DMS 273 (cell line): ENCODE measurements around the gene TSEN54.
"Not testable (repeated sequence)": the region's sequence is repeated elsewhere in the genome, so short reads cannot be mapped to it uniquely, and the experiment has no call there.

ENCODE experiments used
- DNase-seq: peaks from one replicate; lab custom pipeline; 2025; ENCODE audit not compliant: unreplicated experiment; lab: John Stamatoyannopoulos, UW

The TSEN54 gene

DNA sequence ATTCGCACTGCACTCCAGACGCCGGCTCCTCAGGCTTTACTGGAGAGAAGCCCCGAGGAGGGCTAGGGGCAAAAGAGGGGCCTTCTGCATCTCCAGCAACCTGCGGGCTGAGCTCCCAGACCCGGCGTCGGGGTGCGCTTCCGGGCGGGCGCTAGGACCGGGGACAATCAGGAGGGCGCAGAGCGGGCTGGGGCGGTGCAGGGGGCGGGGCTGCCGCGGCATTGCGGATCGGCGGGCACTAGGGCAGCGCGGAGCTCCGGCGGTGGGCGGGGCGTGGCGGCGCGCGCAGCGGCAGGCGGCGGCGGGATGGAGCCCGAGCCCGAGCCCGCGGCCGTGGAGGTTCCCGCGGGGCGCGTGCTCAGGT, at the start of gene TSEN54:
TSS of gene TSEN54 (plus strand) at position 274 of the 364 bp plus-strand sequence. CDS start at position 307, 33 bp downstream.
- DNase-seq = peak; percentile 95

DNA sequence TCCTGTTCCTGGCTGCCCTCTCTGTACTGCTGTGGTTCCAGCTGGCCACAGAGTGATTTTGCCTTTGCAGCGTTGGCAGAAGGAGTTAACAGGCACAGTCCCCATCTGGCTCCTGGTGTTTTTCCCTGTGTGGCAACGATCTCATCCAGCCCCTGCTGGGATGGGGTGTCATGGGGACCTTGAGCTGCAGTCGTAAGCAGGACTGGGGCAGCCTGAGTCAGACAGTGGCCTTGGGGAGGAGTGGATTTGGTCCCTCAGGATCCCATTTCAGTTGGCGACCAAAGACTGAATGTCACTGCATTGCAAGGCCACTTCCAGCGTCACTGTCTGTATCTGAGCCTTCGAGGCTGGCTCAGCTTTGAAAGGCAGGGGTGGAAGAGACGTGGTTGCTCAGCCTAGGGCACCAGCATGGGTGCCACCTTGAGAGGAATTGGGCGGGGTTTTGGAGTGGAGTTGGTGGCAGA, 48.0 kb upstream of the TSEN54 start:
- peak; percentile 70 for DNase-seq

DNA sequence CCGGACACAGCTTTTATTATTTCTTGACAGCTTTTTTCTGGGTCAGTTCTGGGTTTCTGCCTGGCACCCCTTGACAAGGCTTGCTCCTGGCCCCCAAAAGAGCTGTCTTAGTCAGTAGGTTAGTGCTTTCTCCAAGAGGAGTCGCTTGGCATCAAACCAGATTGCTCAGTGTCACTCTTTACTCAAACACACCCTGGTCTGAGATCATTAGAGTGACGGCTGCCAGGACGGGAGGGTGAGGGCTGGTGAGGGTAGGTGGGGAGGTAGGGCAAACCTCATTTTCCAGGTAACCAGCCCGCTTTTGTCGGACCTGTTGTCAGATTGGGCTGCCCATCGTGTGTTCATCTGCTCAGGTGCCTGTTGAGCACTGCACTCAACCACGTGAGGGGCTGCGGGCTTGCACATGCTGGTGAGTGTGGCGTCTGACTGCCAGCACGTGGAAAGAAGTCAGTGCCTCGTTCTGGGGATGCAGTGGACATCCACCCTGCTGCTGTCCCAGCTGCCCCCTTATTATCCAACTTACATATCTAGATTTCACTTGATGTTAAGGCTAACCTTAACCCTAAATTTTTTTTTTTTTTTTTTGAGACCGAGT, 47.5 kb upstream of the TSEN54 start:
- DNase-seq = no peak

DNA sequence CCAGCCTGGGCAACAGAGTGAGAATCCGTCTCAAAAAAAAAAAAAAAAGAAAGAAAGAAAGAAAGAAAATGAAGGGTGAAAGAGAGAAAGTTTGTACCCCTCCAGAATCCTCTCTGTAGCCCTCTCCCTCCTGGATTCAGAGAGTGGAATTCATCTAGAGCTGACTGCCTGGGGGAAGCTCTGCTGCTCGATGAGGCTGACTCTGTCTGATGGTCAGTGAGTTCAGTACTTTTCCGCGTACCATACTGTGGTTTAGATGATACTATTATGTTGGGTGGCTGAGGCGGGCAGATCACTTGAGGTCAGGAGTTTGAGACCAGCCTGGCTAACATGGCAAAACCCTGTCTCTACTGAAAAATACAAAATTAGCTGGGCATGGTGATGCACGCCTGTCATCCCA, 45.1 kb upstream of the TSEN54 start:
- DNase-seq = no peak

DNA sequence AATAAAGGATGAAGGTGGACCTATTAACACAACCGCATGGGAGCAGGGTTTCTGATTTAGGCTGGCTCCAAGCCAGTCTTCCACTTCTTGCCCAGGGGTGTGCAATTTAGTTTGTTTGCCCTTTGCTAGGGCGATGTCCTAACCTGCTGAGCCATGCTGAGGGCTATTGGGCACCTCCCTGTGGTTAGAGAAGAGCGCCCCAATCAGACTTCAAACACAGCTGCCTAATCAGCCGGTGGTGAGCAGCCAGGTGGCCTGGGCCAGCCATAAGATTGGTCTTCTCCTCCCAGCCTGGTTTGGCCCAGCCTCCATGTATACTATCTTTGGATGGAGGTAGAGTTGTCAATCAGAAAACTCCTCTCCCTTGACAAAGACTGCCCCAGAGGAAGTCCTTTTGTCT, 44.2 kb upstream of the TSEN54 start:
- no peak for DNase-seq

DNA sequence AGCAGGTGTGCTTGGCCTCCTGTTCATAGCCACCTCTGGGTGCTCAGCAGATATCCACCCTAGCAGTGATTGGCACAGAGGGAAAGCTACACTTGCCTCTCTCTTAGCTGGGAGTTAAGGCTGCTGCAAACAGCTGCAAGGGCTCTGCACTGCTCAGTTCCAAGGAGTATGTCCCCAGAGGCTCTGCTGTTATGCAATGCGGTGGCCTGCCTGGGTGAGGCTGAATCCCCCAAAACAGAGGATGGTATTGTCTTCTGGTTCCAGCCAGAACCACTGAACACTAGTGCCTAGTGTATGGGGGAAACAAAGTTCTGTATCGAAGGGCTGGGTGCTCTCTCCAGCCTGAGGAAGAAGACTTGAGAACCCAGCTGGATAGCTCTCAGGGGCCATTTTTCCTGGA, 43.1 kb upstream of the TSEN54 start:
- DNase-seq = no peak

DNA sequence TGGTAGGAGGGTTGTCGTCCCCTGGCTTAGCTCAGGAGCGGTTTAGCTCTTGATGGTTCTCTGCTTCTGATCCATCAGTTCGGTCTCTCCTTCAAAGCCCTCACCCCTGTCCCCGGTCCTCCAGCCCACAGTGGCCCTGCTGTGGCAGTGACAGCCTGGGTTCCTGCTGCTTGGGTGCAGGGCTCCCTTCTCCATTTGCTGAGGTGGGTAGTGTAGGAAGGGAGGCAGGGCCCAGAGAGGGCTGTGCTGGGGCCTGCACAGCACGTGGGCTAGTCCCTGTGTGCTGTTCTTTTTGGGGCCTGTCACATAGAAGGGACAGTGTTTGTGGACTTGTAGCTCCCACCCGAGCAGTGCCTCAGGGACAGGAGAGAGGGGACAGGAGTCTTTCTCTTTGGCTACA, 41.6 kb upstream of the TSEN54 start:
- DNase-seq = no peak

DNA sequence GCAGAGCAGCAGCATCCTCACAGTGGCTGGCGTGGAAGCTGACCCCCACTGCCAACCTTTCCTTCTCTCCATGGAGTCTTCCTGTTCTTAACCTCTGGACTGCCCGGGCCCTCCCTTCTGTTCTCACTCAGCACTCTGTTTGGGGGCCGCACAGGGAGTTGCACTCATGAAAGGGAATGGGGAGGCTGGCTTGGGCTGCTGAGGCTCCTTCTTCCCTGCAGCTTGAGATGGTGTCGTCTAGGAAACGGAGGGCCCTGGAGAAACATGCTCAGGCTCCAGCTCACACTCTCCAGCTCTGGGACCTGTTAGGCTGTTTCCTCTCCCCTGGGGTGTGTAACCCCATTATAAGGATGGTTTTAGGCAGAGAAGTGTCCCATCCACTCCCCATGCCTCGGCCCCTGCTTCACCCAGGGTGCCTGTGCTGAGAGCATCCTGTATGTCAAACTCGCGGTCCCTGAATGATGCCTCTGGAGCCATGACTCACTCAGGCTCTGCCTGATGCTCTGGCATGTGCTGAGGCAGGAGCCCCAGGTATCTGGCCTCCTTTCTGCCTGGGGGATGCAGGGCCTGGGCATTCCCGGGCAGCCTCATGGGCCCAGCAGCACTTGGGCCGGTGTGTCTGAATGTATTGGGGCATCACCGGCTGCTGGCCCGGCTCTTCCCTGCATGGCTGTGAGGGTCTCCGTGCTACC, 41.0 kb upstream of the TSEN54 start:
- no peak for DNase-seq

DNA sequence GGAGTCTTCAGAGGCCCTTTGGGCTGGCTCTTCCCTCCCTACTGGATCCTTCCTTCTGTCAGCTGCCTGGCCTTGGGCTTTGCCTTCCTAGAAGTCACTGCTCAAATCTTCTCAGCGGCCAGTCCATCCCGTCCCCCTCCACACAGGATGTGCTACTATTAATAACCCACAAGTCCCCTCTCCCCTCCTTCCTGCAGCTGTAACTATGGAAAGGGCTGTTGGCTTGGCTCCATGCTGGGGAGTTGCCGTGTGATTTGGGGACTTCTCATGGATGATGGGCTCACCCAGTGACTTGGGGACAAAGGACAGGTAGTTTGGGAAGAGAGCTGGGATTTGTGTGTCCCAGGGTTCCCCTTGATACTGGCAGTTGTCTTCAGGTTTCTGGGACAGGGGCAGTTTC, 40.5 kb upstream of the TSEN54 start:
- DNase-seq = no peak

DNA sequence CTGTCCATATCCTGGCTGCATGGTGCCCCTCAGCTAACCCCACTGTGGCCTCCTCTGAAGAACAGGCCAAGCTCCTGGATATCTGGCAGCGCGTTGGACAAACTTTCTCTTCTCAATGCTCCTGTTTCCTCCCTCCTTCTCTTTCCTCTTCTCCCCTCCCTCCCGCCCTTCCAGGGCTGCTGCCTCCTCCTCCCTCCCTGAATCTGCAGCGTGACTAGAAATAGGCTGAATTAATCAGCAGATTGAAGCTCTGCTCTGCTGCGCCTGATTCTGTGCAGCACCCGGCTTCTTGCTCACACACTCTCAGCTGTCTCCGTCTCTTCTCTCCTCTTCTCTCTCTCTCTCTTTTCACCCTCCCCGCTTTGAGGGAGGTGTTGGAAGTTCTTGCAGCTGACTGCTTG, 40.1 kb upstream of the TSEN54 start:
- DNase-seq = no peak

DNA sequence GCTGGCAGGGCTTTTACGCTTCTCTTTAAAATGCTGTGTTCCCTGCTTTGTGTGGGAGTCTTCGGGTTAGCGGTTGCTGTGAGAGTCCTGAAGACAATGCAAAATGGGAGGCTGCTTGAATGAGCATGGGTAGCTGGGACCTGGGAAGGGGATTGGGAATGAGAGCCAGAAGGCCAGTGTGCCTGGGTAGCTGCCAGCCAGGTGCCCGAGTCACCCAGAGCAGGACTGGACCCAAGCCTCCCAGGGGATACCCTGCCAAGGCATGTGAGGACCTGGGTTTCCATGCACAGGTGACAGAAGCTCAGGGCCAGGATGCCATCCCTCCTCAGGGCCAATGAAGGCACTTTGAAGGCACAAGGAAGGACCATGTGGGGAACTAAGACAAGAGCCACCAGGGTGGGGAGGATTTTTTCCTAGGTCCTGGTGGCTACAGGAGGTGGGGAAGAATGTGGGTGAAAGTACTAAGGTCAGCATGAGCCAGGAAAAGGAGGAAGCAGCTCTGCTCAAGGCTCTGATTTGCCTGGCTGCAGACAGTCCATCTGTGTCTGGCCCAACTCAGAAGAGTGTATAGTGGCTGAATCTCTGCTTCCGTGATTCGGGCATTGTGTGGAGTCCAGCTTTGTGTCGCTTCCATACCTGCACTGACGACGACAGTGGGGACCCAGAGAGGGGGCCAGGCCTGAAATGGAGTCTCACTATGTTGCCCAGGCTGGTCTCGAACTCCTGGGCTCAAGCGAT, 39.4 kb upstream of the TSEN54 start:
- no peak for DNase-seq

DNA sequence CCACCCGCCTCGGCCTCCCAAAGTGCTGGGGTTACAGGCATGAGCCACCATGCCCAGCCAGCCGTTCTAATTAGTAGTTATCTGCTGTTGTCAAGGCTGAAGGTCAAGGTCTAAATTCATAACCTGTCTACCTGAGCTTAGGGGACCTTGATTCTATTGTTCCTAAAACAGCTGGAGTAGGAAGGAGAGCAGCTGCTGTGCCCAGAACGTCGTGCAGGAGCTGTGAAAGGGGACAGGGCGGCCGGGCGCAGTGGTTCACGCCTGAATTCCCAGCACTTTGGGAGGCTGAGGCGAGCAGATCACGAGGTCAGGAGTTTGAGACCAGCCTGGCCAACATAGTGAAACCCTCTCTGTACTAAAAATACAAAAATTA, 38.9 kb upstream of the TSEN54 start:
- not testable (repeated sequence) for DNase-seq

DNA sequence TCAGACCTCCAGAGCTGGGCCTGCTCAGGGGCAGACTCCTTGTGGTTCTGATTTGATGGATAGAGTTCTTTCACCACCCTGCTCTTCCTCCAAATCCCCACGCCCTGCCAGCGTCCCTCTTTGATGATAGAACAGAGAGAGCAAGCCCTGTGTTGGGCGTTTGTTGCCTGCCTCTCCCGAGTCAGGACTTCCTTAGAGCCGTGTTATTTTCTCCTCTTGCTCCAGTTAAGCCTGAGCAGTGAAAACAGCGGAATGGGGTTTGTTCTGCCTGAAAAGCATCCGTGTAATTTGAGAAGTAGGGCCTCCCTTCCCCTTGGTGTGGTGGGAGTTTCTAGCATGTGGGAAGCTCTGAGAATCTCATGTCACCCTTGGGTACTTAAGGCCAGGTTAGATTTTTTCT, 37.8 kb upstream of the TSEN54 start:
- no peak for DNase-seq

DNA sequence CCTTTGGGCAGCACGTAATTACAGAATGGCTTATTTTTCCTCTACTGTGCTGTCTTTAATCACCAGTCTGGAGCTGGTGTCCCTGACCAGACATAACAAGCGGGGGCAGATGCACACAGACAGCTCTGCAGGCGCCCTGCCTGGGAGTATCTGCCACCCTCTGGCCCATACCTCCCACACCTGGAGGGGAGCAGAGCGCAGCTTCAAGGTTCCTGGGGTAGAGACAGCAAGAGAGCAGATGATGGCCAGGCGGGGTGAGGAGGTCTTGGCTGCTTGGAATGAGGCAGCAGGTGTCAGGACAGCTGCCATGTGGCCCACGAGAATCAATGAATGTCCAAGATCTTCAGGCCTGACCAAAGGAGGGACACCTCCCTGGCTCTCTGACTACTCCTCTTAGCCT, 36.0 kb upstream of the TSEN54 start:
- no peak for DNase-seq

DNA sequence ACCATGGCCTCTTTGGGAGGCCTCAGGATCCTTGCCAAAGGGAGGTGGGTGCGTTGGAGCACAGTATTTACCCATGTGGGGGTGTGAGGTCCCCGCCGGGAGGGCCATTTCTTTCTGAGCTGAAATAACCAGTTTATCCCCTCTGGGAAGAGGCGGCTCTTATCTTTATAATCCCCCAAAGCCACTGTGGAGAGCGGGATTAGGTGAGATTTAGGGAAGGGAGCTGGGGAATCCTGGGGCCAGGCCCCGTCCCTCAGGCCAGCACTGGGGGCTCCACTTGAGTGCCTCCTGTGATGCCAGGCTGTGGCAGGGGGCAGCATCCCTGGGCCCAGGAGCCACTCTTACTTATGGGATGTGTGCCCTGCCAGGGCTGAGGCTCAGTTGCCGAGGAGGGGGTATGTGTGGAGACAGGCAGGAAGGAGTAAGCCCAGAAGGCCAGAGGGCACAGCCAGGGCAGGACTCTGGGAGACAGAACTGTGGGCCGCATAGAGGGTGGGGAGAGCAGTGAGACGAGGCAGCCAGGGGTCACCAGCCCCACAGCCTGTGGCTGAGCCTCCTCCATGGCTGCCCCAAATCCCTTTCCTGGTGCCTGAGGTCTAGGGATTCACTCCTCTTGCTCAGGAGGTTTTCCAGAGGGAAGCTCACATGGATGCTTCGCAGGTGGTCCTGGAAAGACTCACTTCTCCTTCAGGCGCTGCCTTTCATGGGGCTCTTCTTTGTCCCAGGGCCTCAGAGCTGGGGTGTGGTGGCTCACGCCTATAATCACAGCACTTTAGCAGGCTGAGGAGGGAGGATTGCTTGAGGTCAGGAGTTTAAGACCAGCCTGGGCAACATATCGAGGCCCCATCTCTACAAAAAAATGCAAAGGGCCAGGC, 34.9 kb upstream of the TSEN54 start:
- DNase-seq = no peak

DNA sequence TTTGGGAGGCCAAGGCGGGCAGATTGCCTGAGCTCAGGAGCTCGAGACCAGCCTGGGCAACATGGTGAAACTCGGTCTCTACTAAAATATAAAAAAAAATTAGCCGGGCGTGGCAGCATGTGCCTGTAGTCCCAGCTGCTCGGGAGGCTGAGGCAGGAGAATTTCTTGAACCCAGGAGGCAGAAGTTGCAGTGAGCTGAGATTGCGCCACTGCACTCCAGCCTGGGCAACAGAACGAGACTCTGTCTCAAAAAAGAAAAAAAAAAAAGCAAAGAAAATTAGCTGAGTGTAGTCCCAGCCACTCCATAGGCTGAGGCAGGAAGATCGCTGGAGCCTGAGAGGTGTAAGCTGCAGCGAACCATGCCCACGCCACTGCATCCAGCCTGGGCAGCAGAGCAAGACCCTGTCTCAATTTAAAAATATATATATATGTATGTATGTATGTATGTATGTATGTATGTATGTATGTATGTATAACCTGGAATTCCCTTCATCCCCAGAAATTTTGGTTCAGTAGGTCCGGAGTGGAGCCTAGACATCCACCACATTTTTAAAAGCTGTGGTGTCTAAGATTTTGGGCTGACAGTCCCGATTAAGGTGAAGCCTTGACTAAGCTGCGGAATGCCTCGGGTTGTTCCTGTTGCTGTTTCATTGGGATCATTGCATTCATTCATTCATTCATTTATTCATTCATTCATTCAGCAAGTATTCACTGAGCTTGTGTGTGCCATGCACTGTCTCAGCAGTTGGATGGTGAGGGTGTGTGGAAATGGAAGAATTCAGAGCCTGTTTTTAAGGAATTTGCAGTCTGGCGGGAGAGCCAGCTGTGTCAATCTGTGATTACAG, 34.0 kb upstream of the TSEN54 start:
- no peak for DNase-seq

DNA sequence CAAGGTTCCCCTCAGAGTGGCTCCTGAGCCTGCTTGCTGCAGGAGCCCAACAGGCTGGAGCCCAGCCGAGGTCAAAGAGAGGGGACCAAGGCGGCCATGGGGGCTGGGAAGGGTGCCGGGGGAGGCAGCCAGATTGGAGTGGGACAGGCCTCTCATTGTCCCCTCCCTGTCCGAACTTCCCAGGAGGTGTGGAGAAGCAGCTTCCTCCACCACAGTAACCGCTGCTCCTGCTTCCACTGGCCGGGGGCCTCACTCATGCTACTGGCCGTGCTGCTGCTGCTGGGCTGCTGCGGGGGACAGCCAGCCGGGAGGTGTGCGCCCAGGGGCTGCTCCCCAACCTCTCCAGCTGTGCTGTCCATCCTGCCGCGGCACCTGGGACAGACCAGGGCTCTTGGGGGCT, 30.6 kb upstream of the TSEN54 start:
- DNase-seq = no peak

DNA sequence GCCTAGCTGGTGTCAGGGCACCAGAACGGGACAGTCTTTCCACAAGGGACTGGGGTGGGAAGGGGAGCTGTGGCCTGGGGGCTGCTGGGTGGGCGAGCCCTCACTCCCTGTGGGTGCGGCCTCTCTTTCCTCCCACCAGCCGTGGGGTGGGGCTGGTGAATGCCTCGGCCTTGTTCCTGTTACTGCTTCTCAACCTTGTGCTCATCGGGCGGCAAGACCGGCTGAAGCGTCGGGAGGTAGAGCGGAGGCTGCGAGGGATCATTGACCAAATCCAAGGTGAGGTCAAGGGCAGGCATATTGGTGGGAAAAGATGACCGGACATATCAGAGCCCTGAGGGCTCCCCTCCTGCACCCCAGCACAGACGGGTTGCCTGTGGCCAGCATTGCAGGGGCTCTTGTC, 30.2 kb upstream of the TSEN54 start:
- DNase-seq = no peak

DNA sequence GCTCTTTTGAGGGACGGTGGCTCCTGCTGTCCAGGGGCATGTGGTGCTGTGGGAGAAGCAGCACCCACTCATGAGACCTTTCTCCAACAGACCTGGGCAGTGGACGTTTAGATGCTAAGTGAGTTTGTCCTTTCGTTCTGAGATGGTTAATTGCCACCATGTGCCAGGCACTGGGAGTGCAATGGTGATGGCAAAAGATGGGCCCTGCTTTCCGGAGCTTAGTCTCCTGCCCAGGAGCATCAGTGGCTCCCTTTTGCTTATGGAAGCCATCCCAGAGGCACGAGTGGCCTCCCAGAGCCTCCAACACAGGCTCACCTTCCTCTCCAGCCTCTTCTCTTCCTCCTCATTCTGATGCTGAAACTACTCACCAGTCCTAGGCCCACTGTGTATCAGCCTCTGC, 29.4 kb upstream of the TSEN54 start:
- no peak for DNase-seq

DNA sequence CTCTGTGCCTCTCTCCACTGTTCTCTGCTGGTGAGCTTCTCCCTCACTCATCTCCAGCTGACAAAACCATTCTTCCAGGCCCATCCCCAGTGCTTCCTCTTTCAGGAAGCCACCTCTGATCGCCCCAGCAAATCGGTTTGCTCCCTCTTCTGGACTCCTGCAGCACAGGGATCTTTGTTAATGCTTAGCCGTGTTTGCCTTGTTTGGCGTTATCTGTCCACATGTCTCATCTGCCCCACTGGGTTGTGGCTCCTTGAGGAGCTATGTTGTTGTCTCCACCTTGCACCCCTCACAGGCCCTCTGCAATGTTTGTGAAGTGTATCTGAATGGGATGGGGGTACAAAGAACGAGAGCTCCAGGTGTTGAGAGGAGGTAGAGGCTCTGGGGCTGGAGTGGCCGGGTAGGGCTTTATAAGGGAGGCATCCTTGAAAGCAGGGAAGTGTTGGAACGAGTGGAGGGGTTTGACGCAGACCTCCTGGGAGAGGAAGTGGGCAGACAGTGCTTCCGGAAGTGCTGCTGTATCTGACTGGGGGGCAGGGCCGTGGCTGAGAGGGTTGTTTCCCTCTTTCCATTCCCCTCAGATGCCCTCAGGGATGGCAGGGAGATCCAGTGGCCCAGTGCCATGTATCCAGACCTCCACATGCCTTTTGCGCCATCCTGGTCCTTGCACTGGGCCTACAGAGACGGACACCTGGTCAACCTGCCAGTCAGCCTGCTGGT, 28.8 kb upstream of the TSEN54 start:
- DNase-seq = no peak
